Natural killer cell (primary cell): ENCODE results near the gene GSTM2. TPM values are rescaled to one million over a fixed set of nuclear protein-coding genes. Genes with fewer than 3 reads are reported as not detected.

Experiments used
- ATAC-seq, 3 donors: fragments of 150-1000 bp in 2 of 3; fragments of 200-7000 bp in 1 of 3; cut with Tn5 transposase; 1 replicate in 1 of 3; 2 replicates in 2 of 3; pipeline ENCODE4 v1.10.0; 2021; ENCODE audit warnings: mild to moderate bottlenecking in 2 of 3, moderate library complexity in 2 of 3
- DNase-seq, 2 donors: peaks; one replicate each; pipeline versions ENCODE4 v3.0.0 to v3.0.0-alpha.2; 2013 to 2021; ENCODE audit warnings: mixed read lengths in 1 of 2
- H3K27ac ChIP-seq: one replicate; pipeline ENCODE4 v1.5.1; 2013; ENCODE audit warnings: mild to moderate bottlenecking, low read length
- H3K27me3 ChIP-seq: one replicate; pipeline ENCODE4 v1.6.1; 2013; ENCODE audit warnings: low read length; ENCODE audit not compliant: control insufficient read depth, insufficient read depth
- H3K36me3 ChIP-seq: one replicate; pipeline ENCODE4 v1.6.1; 2013; ENCODE audit warnings: low read length; ENCODE audit not compliant: control insufficient read depth, insufficient read depth
- H3K4me1 ChIP-seq: one replicate; pipeline ENCODE4 v1.6.1; 2013; ENCODE audit warnings: low read length; ENCODE audit not compliant: control insufficient read depth, insufficient read depth
- H3K4me3 ChIP-seq: one replicate; pipeline ENCODE4 v1.5.1; 2013; ENCODE audit warnings: low read length
- H3K9me3 ChIP-seq: one replicate; pipeline ENCODE4 v1.6.1; 2013; ENCODE audit warnings: low read length; ENCODE audit not compliant: control insufficient read depth, insufficient read depth
- H3K27ac Mint-ChIP-seq, 2 donors: one replicate each; pipeline ENCODE4 v1.8.0; 2022; ENCODE audit warnings: mild to moderate bottlenecking in 2 of 2, mixed read lengths in 2 of 2, moderate library complexity in 1 of 2
- H3K27me3 Mint-ChIP-seq, 2 donors: one replicate each; pipeline ENCODE4 v1.8.0; 2022; ENCODE audit warnings: low read depth in 2 of 2, mixed read lengths in 2 of 2
- H3K36me3 Mint-ChIP-seq: one replicate; pipeline ENCODE4 v1.8.0; 2022; ENCODE audit warnings: mixed read lengths
- H3K4me1 Mint-ChIP-seq, 2 donors: one replicate each; pipeline ENCODE4 v1.8.0; 2022; ENCODE audit warnings: mixed read lengths in 2 of 2
- H3K4me3 Mint-ChIP-seq: one replicate; pipeline ENCODE4 v1.8.0; 2022; ENCODE audit warnings: mild to moderate bottlenecking, moderate library complexity, mixed read lengths
- H3K9me3 Mint-ChIP-seq, 2 donors: one replicate each; pipeline ENCODE4 v1.8.0; 2022; ENCODE audit warnings: mixed read lengths in 2 of 2
- WGBS: methylation state at CpG from one replicate; pipeline ENCODE4 v1.1.7; 2013; ENCODE audit warnings: missing lambda C conversion rate; ENCODE audit not compliant: insufficient coverage; 5-methylcytosine and 5-hydroxymethylcytosine counted together
- intact Hi-C: fragments of 100-400 bp; cut with micrococcal nuclease; formaldehyde crosslinking; loops from one replicate; pipeline ENCODE4 v1.14.2; 2022
- total RNA-seq, 4 donors: library from RNA; stranded (reverse); fragments of 120-200 nt in 1 of 4; gene quantifications; one replicate each; pipeline versions ENCODE4 v1.2.3 to v1.2.4, GENCODE V29; 2013 to 2022
- TF ChIP-seq, protein P1 (sequence below): fragments of 200-600 bp; IDR thresholded peaks from one replicate; pipeline ENCODE4 v1.8.0; 2022; ENCODE audit warnings: antibody characterized with exemption

The GSTM2 gene
- total RNA-seq, 3 donors from 2014 or later (not counting 1 experiment from before 2014, with no cell fraction given), result 142 to 315 (median 205) TPM

DNA sequence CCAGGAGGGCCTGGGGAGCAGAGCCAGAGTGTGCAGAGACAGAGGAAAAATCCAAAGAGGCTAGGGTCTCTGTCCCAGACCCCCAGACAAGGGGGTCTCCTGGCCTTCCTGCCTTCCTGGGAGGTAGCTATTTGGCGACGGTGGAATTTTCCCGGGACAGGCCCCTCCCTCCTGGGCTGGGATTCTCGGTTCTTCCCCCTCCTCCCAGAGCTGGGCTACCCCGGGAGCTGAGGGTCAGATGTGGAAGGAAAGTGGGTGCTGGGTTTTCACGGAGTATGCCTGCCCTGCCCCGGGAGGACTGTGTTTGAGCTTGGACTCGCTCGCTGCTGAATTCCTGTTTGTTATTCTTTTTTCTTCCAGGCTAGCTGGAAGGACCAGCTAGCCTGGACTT is 47.5 kb upstream of the GSTM2 start:
- H3K27ac ChIP-seq, result peak overlapping the region; percentile 89
- Mint-ChIP-seq H3K36me3 (no peaks in the 10 kb centered on the region), H3K27me3 (peaks cover 0 to 2% of the 10 kb centered on the region in 2 donors), H3K9me3 (no peaks in the 10 kb centered on the region), H3K27ac (peak overlapping the region; percentile 93 to 99), H3K4me1 (peaks cover 43 to 62% of the 10 kb centered on the region in 2 donors), H3K4me3 (peak overlapping the region; percentile 99)
- H3K27me3 ChIP-seq, result no peaks in the 10 kb centered on the region
- DNase-seq (no peak), ATAC-seq (peak in 1 of 3 donors; percentile 1)
- peaks cover under 1% of the 10 kb centered on the region for H3K36me3 ChIP-seq
- intact Hi-C loops, result no loop called here
- peak overlapping the region; percentile 76 for H3K4me3 ChIP-seq
- 0% methylated on average over 8 of the region's 9 CpGs for WGBS
- TF ChIP-seq, protein P1, sequence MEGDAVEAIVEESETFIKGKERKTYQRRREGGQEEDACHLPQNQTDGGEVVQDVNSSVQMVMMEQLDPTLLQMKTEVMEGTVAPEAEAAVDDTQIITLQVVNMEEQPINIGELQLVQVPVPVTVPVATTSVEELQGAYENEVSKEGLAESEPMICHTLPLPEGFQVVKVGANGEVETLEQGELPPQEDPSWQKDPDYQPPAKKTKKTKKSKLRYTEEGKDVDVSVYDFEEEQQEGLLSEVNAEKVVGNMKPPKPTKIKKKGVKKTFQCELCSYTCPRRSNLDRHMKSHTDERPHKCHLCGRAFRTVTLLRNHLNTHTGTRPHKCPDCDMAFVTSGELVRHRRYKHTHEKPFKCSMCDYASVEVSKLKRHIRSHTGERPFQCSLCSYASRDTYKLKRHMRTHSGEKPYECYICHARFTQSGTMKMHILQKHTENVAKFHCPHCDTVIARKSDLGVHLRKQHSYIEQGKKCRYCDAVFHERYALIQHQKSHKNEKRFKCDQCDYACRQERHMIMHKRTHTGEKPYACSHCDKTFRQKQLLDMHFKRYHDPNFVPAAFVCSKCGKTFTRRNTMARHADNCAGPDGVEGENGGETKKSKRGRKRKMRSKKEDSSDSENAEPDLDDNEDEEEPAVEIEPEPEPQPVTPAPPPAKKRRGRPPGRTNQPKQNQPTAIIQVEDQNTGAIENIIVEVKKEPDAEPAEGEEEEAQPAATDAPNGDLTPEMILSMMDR, result no peak
- H3K4me1 ChIP-seq, result peaks cover 64% of the 10 kb centered on the region
- H3K9me3 ChIP-seq, result no peaks in the 10 kb centered on the region

DNA sequence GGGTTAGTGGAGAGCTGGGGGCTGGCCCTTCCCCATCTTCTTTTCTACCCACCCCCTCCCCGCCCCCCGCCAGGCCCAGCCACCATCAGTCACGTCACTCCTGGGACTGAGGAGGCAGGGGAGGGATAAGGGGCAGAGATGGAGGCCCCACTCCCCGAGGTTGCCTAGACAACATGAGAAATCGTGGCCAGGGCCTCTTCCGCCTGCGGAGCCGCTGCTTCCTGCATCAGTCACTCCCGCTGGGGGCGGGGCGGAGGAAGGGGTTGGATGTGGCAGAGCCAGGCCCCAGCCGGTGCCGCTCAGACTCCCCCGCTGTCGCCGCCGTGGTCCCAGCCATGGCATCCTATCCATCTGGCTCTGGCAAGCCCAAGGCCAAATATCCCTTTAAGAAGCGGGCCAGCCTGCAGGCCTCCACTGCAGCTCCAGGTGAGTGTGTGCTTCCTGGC is 47.0 kb upstream of the GSTM2 start:
- peaks cover 64% of the 10 kb centered on the region for H3K4me1 ChIP-seq
- 0% methylated on average over 17 of the region's 18 CpGs for WGBS

DNA sequence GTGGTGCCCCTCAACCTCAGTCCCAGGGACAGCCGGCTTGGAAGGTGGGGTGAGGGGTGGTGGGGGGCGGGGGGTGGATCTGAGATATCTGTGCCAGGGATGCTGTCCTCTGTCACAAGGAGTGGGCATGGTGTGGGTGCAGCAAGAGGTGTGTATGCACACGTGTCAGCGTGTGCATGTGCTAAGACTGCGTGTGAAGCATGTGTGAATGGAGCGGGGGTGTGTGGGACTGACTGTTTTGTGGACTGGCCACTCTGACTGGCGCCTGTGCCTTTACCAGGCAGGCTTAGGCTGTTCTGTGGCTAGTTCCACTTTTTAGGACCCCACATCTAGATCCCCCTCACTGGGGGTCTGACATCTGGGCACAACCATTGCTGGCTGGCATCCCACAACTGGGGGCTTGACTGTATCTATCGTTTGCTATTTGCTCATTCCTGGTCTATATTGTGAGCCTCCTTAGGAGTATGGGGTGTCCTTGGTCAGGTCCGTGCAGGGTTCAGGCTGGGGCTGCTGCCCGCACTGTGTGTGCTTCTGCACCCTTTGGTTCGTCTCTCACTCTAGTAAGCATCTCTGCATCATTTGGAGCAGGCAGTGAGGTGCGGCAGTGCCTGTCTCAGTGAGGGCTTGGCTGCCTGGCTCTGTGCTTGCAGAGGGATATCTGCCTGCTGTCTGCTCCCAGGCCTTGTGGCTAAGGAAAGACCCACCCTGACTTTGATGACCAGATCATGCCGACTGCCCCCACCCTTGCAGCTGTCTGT is 46.3 kb upstream of the GSTM2 start:
- DNase-seq, result peak; percentile 24 to 47
- peaks cover 0 to under 1% of the 10 kb centered on the region in 2 donors for H3K27me3 Mint-ChIP-seq
- ATAC-seq, result peak in 1 of 3 donors; percentile 8
- no peaks in the 10 kb centered on the region for H3K9me3 ChIP-seq
- H3K4me1 Mint-ChIP-seq, result peaks cover 39 to 69% of the 10 kb centered on the region in 2 donors
- H3K36me3 Mint-ChIP-seq, result no peaks in the 10 kb centered on the region
- peak overlapping the region; percentile 89 for H3K27ac ChIP-seq
- peaks cover 64% of the 10 kb centered on the region for H3K4me1 ChIP-seq
- intact Hi-C loops, result loop anchor here (1.0 kb wide), 1 partner anchor 73 kb away; the partner anchor contains the start of gene GNAI3
- WGBS, result 30% methylated on average over 13 of the region's 13 CpGs
- peak overlapping the region; percentile 76 for H3K4me3 ChIP-seq
- peaks cover 8% of the 10 kb centered on the region for H3K36me3 ChIP-seq
- no peaks in the 10 kb centered on the region for H3K27me3 ChIP-seq
- TF ChIP-seq, protein P1, result no peak
- H3K27ac Mint-ChIP-seq, result peak overlapping the region; percentile 93 to 99
- H3K9me3 Mint-ChIP-seq, result no peaks in the 10 kb centered on the region
- H3K4me3 Mint-ChIP-seq, result peak overlapping the region; percentile 99

More for the DNA sequence above, 47.0 kb upstream of the GSTM2 start:
- Histone ChIP-seq H3K27me3 (no peaks in the 10 kb centered on the region), H3K27ac (peak overlapping the region; percentile 89), H3K9me3 (no peaks in the 10 kb centered on the region), H3K36me3 (peaks cover 5% of the 10 kb centered on the region), H3K4me3 (peak overlapping the region; percentile 76)
- peak; percentile 92 to 97 for DNase-seq
- ATAC-seq, result peak; percentile 80 to 90 (median 83)
- peak overlapping the region; percentile 99 for H3K4me3 Mint-ChIP-seq
- H3K27me3 Mint-ChIP-seq, result peaks cover 0 to 2% of the 10 kb centered on the region in 2 donors
- no peaks in the 10 kb centered on the region for H3K9me3 Mint-ChIP-seq
- TF ChIP-seq, protein P1, result no peak
- H3K36me3 Mint-ChIP-seq, result no peaks in the 10 kb centered on the region
- H3K27ac Mint-ChIP-seq, result peak overlapping the region; percentile 93 to 99
- intact Hi-C loops, result loop anchor here (1.0 kb wide), 1 partner anchor 73 kb away; the partner anchor contains the start of gene GNAI3
- peaks cover 43 to 67% of the 10 kb centered on the region in 2 donors for H3K4me1 Mint-ChIP-seq
